Immature natural killer cell (primary cell): Measurements from ENCODE around the gene PROX2. TPM values are rescaled to one million over a fixed set of nuclear protein-coding genes. Genes with fewer than 3 reads are reported as not detected.

ENCODE experiments used
- DNase-seq, 3 donors: peaks; one replicate each; pipeline ENCODE4 v3.0.0; 2022; ENCODE audit warnings: mixed read lengths in 1 of 3
- H3K27ac Mint-ChIP-seq, 6 donors: one replicate each; pipeline ENCODE4 v1.8.0; 2020; ENCODE audit warnings: mixed read lengths in 6 of 6, mild to moderate bottlenecking in 5 of 6, inconsistent platforms in 4 of 6, moderate library complexity in 3 of 6
- H3K27me3 Mint-ChIP-seq, 3 donors: one replicate each; pipeline ENCODE4 v1.8.0; 2020 to 2021; ENCODE audit warnings: low read depth in 3 of 3, mild to moderate bottlenecking in 3 of 3, mixed read lengths in 3 of 3, moderate library complexity in 3 of 3, inconsistent platforms in 1 of 3
- H3K36me3 Mint-ChIP-seq, 3 donors: one replicate each; pipeline ENCODE4 v1.8.0; 2020; ENCODE audit warnings: mixed read lengths in 3 of 3, inconsistent platforms in 2 of 3, mild to moderate bottlenecking in 2 of 3
- H3K4me1 Mint-ChIP-seq, 2 donors: one replicate each; pipeline ENCODE4 v1.8.0; 2020; ENCODE audit warnings: inconsistent platforms in 2 of 2, mild to moderate bottlenecking in 2 of 2, mixed read lengths in 2 of 2, moderate library complexity in 1 of 2
- H3K4me3 Mint-ChIP-seq, 5 donors: one replicate each; pipeline ENCODE4 v1.8.0; 2020; ENCODE audit warnings: mild to moderate bottlenecking in 5 of 5, mixed read lengths in 5 of 5, inconsistent platforms in 3 of 5, moderate library complexity in 3 of 5
- H3K9me3 Mint-ChIP-seq, 6 donors: one replicate each; pipeline ENCODE4 v1.8.0; 2020; ENCODE audit warnings: mild to moderate bottlenecking in 6 of 6, mixed read lengths in 6 of 6, inconsistent platforms in 4 of 6, moderate library complexity in 3 of 6
- polyA plus RNA-seq, 3 donors: library from polyadenylated mRNA; unstranded; fragments of 300-500 nt; fragmentation: Illumina TruSeq; gene quantifications; one replicate each; pipeline ENCODE4 v1.2.3, GENCODE V29; 2021

PROX2 gene, protein sequence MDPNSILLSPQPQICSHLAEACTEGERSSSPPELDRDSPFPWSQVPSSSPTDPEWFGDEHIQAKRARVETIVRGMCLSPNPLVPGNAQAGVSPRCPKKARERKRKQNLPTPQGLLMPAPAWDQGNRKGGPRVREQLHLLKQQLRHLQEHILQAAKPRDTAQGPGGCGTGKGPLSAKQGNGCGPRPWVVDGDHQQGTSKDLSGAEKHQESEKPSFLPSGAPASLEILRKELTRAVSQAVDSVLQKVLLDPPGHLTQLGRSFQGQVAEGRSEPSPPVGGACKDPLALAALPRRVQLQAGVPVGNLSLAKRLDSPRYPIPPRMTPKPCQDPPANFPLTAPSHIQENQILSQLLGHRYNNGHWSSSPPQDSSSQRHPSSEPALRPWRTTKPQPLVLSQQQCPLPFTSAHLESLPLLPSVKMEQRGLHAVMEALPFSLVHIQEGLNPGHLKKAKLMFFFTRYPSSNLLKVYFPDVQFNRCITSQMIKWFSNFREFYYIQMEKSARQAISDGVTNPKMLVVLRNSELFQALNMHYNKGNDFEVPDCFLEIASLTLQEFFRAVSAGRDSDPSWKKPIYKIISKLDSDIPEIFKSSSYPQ
- 1 to 10 TPM in 1 of 3 donors, not detected in 2; 1.7 TPM for polyA plus RNA-seq

DNA sequence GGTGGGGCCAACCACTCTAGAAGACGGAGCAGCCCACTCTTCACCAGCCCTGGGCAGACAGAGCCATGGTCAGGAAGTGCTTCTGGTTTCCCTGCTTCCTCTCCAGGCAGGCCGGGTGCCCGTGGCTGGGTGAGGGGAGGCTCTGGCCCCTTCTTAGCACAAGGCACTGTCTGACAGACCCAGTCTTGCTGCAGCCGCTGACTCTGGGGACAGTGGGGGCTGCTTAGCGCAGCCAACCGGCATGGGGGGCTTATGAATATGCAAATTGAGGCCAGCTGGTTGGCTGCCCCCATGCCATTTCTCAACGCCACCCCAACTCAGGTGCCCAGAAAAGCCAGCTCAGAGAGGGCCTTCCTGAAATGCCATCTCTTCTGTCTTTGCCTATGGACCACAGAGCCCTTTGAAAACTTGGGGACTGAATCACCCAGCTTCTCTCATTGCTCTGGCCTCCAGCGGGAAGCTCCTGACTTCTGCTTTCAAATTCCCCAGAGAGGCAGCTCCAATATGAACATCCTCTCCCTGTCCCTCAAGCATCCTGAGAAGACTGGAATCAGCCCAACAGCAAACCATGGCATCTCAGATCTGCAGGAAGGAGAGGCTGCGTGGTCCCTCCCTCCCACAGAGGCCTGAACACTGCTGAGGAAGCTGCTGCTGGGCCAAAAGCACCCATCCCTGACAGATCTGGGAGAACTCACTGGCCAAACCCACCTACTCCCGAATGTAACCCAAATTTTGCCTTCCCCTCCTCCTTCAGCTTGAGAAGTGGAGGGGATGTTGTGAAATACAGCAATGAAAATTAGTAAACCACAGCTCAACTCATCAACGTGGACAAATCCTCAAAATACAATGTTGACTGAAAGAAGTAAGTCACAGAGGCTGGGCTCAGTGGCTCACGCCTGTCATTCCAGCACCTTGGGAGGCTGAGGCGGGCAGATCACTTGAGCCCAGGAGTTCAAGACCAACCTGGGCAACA is at the start of gene PROX2:
Gene PROX2 (minus strand): TSS at position 205 of the 973 bp plus-strand sequence. CDS start 12,311 bp downstream, outside the sequence.
- Mint-ChIP-seq H3K4me1 (peaks cover 32 to 43% of the 10 kb centered on the region in 2 donors), H3K9me3 (no peaks in the 10 kb centered on the region), H3K27ac (peak within 1 kb of the TSS; percentile 63 to 92 (median 85)), H3K27me3 (peaks cover 0 to 5% (median 5%) of the 10 kb centered on the region in 3 donors), H3K36me3 (peaks cover 0 to 4% (median 0%) of the 10 kb centered on the region in 3 donors), H3K4me3 (peak within 1 kb of the TSS; percentile 59 to 87 (median 75))
- DNase-seq = peak; percentile 36 to 49 (median 43)

DNA sequence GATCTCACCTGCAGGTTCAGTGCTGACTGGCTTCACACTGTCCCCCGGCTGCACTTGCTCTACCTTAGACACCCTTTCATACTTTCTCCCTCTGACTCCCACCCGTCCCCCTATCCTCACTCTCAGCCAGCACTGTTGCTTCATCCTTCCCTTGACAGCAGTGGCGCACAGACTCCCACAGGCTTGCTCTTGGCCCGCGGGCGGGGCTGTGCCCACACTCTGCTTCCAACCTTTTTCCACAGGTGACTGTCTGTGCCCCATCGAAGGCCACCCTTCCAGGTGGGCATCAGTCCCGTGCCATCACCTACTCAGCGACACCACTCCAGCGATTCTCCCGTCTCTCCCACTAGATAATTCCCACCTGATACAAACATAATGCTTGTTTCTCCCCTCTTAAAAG is 48.1 kb upstream of the PROX2 start:
- no peak overlapping the region for H3K27ac Mint-ChIP-seq
- H3K9me3 Mint-ChIP-seq = peaks cover 0 to 3% (median 0%) of the 10 kb centered on the region in 6 donors
- peaks cover 0 to 5% of the 10 kb centered on the region in 2 donors for H3K4me1 Mint-ChIP-seq
- DNase-seq = no peak
- H3K27me3 Mint-ChIP-seq = peaks cover 4 to 12% (median 11%) of the 10 kb centered on the region in 3 donors
- no peaks in the 10 kb centered on the region for H3K36me3 Mint-ChIP-seq
- H3K4me3 Mint-ChIP-seq = peak overlapping the region in 2 of 5 donors; percentile 26 to 64

DNA sequence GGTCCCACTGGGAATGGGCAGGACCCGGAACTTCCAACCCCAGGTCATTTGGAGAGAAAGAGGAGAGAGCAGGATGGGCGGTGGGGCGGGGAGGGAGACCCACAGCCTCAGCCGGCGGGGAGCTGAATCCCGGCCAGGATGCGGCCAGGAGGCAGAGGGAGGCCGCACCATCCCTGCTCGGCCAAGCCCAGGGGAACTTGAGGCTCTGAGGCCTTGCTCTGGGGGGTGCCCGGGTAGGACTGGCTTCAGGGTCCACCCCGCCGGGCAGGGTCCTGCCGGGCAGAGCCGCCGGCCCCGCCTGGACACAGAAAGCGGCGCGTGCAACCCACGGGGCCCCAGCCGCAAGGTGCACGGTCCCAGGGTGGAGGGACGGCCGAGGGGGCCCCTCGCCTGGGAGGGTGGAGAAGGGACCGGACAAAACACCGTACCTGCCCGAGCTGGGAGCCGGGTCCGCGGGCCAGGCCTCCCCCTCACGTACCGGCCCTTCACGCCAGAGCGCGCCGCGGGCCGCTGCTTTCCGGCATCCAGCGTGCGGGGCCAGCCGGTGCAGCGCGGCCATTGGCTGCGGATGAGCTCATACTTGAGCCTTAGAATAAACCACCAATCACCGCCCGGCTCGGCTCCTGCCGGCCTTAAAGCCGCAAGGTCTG is 46.9 kb upstream of the PROX2 start, which contains the start of gene RPS6KL1:
Gene RPS6KL1 (minus strand): TSS at position 509 of the 650 bp plus-strand sequence. CDS start 1,719 bp downstream, outside the sequence.
- Mint-ChIP-seq H3K27me3 (peaks cover 4 to 12% (median 11%) of the 10 kb centered on the region in 3 donors), H3K4me1 (peaks cover 0 to 5% of the 10 kb centered on the region in 2 donors), H3K36me3 (no peaks in the 10 kb centered on the region), H3K4me3 (peak within 1 kb of the TSS in 3 of 5 donors; percentile 20 to 59 (median 57)), H3K27ac (no peak within 1 kb of the TSS), H3K9me3 (peaks cover 0 to 3% (median 0%) of the 10 kb centered on the region in 6 donors)
- DNase-seq = peak; percentile 52 to 64 (median 61)

DNA sequence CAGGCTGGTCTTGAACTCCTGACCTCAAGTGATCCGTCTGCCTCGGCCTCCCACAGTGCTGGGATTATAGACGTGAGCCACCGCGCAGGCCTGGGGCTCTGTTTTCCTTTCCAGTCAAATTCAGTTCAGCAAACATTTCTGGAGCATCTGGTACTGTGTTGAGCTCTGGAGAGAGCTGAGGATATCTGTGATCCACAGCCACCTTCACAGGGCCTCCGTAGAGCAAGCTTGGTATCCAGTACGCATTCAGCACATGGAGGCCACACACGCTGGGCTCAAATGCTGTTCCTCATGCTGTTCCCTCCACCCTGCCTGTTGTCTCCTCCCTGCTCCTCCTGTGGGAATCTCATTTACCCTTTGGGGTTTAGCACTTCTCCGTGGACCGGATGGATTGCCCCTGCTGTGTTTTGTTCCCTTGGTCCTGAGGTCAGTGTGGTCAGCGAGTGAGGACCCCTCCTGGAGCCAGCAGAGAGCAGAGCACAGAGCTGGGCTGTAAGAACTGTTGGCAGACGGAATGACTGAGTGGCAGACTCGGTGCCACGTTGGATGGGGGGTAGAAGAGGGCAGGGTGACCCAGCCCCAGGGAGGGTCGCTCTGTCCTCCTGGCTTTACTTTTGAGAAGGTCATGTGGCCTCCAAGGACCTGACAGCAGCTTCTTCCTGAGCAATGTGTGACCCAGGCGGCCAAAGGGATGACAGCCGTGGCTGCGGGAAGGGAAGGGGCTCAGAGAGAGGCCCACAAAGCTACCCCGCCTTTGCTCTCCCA is 46.2 kb upstream of the PROX2 start:
- Mint-ChIP-seq H3K9me3 (peaks cover 0 to 3% (median 0%) of the 10 kb centered on the region in 6 donors), H3K27me3 (peaks cover 2 to 12% (median 11%) of the 10 kb centered on the region in 3 donors), H3K4me3 (peak overlapping the region in 2 of 5 donors; percentile 20 to 57), H3K27ac (no peak overlapping the region), H3K36me3 (no peaks in the 10 kb centered on the region), H3K4me1 (peaks cover 0 to 5% of the 10 kb centered on the region in 2 donors)
- no peak for DNase-seq

DNA sequence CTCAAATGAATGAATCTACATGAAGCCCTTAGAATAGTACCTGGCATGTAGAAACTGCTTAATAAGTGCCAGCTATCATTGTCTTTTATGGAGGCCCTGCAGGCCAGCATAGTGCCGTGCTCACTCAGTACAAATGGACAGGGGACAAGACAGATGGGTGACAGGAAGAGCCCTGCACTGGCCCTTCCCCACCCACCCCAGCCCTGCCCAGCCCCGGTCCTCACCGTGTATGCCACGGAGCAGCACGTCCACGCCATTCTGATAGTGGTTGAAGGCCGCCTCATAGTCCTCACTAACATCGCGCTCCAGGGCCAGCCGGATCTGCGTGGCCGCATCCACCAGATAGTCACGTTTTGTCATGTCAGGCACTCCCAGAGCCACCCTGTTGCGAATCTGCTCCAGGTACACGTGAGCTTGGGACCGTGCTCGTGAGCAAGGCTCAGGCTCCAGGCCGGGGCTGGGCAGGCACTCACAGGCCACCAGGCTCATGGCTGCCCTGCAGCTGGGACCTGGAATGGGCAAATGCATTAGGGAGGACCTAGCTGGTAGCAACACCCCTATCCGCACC is 45.2 kb upstream of the PROX2 start:
- H3K4me3 Mint-ChIP-seq = no peak overlapping the region
- no peak for DNase-seq
- H3K27ac Mint-ChIP-seq = peak overlapping the region in 1 of 6 donors; percentile 28
- H3K4me1 Mint-ChIP-seq = peaks cover 0 to 5% of the 10 kb centered on the region in 2 donors
- no peaks in the 10 kb centered on the region for H3K36me3 Mint-ChIP-seq
- H3K9me3 Mint-ChIP-seq = peaks cover 0 to 3% (median 0%) of the 10 kb centered on the region in 6 donors
- peaks cover 2 to 8% (median 7%) of the 10 kb centered on the region in 3 donors for H3K27me3 Mint-ChIP-seq

DNA sequence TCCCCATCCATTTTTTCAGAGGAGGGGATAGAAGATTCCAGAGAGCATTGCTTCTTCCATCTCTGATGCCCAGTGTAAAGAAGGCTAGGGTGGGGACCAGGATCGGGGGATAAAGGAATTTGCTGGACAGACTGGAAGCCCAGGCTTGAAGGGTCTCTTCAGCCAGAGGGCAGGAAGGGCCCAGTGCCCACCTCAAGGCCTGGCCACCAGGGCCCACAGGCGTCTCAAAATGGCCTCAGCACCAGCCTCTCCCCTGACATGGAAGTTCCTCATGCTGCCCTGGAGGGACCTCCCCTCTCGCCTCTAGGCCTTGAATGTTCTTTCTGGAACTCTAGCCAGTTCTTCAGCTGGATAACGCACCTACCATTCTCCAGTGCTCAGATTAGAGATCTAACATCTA is 44.3 kb upstream of the PROX2 start:
- Mint-ChIP-seq H3K27me3 (peaks cover 2 to 7% (median 6%) of the 10 kb centered on the region in 3 donors), H3K4me1 (peaks cover 0 to 5% of the 10 kb centered on the region in 2 donors), H3K4me3 (no peak overlapping the region), H3K27ac (no peak overlapping the region), H3K9me3 (peaks cover 0 to 3% (median 0%) of the 10 kb centered on the region in 6 donors), H3K36me3 (no peaks in the 10 kb centered on the region)
- no peak for DNase-seq

DNA sequence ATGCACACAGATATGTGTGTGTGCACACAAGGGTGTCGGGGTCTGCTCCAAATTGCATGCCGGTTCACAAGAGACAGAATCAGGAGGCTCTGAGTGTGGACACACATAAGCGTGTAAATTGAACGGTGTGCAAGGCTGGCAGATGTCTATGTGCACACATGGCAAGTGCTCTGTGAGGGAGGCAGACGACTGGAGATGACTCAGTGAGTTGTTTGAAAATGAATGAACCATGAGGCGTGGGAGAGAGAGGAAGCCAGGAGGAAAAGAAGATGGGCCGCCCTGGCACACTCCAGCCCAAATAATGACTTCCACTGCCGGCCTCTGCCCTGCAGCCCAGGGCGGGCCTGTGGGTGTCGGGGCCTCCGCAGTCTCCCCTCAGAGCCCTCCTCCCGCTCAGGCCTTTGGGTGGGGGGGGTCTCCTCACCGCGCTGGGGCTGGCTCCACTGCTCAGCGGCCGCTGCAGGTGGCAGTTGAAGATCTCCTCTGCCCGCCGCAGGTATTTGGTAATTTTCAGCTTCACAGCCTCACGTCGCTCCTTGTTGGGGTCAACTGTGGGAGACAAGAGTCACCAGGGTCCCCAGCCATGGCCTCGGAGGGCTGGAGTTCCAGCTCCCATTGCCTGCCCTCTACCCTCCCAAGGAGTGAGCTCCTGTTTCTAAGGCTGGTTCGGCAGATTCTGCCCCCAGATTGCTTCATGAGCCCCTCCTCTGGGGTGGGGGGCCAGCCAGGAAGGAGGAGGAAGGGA is 43.6 kb upstream of the PROX2 start:
- Mint-ChIP-seq H3K27ac (no peak overlapping the region), H3K9me3 (peaks cover 0 to 3% (median 0%) of the 10 kb centered on the region in 6 donors), H3K4me1 (peaks cover 0 to 5% of the 10 kb centered on the region in 2 donors), H3K36me3 (no peaks in the 10 kb centered on the region), H3K27me3 (peaks cover 0 to 6% (median 3%) of the 10 kb centered on the region in 3 donors), H3K4me3 (no peak overlapping the region)
- DNase-seq = no peak

DNA sequence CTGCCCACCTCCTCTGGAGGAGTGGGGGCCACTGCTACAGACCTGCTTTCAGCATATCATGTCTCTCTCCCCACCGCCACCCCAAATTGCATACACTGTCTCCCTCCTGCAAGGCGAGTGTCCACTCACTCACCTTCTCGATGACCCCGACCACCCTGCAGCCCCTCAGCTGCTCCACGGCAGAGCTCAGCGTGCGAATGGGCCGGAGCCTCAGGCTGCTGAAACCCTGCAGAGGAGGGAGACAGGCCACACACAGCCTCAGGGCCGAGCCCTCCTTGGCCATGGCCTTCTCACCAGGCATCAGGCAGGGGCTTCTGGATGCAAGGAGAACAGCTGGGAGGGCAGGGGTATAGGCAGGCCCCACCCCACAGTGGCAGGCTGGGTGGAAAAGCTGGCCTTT is 42.4 kb upstream of the PROX2 start:
- H3K27ac Mint-ChIP-seq = no peak overlapping the region
- no peak overlapping the region for H3K4me3 Mint-ChIP-seq
- peaks cover 0 to 3% (median 0%) of the 10 kb centered on the region in 6 donors for H3K9me3 Mint-ChIP-seq

DNA sequence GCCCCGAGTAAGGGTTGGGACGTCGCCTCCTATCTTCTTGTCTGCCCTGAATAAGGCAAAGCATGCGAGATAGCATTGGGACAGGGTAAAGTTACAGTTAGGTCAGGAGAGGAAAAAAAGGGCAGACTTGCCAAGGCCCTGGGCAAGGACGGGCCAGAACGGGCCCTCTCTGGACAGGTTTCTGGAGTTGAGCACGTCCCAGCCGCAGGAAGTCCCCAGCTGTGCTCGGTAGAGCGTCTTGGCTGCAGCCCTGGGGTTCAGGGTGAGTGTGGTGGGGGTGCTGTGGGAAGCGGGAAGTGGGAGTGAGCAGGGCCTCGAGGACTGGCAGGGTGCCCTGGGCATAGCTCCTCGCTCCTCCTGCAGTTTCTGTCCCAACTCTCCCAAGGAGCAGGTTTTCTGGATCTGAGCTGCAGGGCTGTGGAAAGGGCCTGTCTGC is 41.7 kb upstream of the PROX2 start:
- Mint-ChIP-seq H3K27ac (no peak overlapping the region), H3K4me3 (no peak overlapping the region), H3K4me1 (no peaks in the 10 kb centered on the region), H3K36me3 (no peaks in the 10 kb centered on the region), H3K27me3 (no peaks in the 10 kb centered on the region), H3K9me3 (peaks cover 0 to 3% (median 0%) of the 10 kb centered on the region in 6 donors)
- no peak for DNase-seq

More for the DNA sequence above, 42.4 kb upstream of the PROX2 start:
- peaks cover 0 to 1% of the 10 kb centered on the region in 2 donors for H3K4me1 Mint-ChIP-seq
- no peak for DNase-seq
- no peaks in the 10 kb centered on the region for H3K36me3 Mint-ChIP-seq
- peaks cover 0 to under 1% (median 0%) of the 10 kb centered on the region in 3 donors for H3K27me3 Mint-ChIP-seq

DNA sequence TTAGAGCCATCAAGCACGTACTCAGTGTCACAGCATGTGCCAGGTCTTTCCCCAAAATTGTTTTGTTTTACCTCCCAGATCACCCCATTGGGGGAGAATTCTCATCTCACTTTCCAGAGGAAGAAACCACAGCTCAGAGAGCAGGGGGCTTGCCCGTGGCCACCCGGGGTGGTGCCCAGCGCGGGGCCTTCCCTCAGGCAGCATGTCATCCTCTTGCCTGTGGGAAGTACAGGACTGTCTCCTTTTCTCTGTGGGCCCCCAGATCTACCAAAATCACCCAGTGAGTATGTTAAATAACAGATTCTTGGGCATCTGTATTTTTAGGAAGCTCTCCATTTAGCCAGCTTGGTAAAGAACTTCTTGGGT is 41.2 kb upstream of the PROX2 start:
- H3K36me3 Mint-ChIP-seq = no peaks in the 10 kb centered on the region

DNA sequence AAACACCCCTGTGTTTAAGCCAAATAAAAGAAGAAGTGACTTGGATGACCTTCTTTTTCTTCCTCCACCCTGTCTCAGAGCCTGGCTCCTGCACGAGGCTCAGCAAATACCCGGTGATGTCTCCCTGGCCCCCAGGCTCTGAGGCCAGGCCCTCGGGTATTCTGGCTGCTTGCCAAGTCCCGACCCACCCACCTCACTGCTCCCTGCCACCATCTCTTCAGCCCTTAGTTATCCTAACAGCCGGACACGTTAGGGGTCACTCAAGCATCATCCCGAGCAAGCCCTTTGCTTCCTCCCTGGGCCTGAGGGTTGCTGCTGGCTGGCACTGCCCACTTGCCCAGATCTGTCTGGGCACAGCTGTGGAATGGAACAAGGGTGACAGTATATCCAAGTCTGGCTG is 39.9 kb upstream of the PROX2 start:
- Mint-ChIP-seq H3K27me3 (no peaks in the 10 kb centered on the region), H3K36me3 (no peaks in the 10 kb centered on the region), H3K4me3 (no peak overlapping the region), H3K27ac (no peak overlapping the region), H3K9me3 (peaks cover 0 to 3% (median 0%) of the 10 kb centered on the region in 6 donors), H3K4me1 (no peaks in the 10 kb centered on the region)
- no peak for DNase-seq

More for the DNA sequence above, 41.2 kb upstream of the PROX2 start:
- Mint-ChIP-seq H3K4me1 (no peaks in the 10 kb centered on the region), H3K27ac (no peak overlapping the region), H3K27me3 (no peaks in the 10 kb centered on the region), H3K9me3 (peaks cover 0 to 3% (median 0%) of the 10 kb centered on the region in 6 donors), H3K4me3 (no peak overlapping the region)
- no peak for DNase-seq
